Lung microvascular endothelial cell (primary cell): ENCODE results near the gene EZR. TPM values are rescaled to one million over a fixed set of nuclear protein-coding genes. Genes with fewer than 3 reads are reported as not detected.
"Not testable (repeated sequence)": the region's sequence is repeated elsewhere in the genome, so short reads cannot be mapped to it uniquely, and the experiment has no call there.

Experiments
- DNase-seq, 2 donors: peaks; one replicate each; pipeline versions ENCODE4 v3.0.0 to v3.0.0-alpha.2; 2010; ENCODE audit warnings: low read depth in 2 of 2
- total RNA-seq: library from RNA; depleted of rRNA; stranded (reverse); fragments of >200 nt; gene quantifications from 2 replicates; pipeline ENCODE4 v1.2.1, GENCODE V29; 2014

Gene EZR
- total RNA-seq, 1 donor from 2014 or later = 50.8 TPM

DNA sequence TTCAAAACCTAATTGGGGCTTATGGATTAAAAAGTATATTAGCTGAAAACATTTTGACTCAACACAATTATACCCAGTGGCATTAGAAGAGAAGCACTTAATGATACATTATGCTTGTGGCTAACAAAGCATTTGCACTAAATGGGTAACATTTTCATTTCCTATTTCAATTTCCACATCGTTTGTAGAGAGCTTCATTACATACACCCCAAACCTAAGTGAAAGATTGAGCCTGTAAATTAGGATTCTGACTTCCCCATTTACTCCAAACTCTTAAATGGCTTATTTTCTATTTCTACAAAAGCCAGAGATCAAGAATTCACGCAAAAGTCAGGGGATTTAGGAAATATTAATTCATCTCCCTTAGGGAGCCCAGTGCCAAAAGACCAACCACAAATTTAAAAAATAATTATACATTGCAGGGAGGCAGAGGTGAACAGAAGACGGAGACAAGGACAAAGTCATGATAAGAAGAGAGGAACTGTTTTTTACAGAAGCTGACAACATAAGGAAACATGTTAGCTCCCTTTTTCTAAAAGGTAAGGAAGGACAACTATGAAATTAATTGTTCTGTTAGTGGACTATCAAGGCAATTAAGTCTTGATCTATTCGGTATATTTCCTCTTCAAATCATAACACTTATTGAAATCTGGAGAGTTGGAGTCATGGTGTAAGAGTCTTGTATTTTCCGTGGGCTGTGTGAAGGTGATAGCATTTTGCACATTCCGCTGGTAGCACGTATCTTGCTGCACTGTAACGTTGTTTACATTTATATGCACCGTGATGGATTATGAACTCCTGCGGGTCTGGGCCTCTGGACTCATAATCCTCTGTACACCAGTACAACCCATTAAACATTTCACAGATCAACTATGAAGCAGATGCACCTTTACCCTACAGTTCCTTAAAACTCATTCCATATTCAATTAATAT lies 24.8 kb upstream of the EZR start:
- no peak for DNase-seq

DNA sequence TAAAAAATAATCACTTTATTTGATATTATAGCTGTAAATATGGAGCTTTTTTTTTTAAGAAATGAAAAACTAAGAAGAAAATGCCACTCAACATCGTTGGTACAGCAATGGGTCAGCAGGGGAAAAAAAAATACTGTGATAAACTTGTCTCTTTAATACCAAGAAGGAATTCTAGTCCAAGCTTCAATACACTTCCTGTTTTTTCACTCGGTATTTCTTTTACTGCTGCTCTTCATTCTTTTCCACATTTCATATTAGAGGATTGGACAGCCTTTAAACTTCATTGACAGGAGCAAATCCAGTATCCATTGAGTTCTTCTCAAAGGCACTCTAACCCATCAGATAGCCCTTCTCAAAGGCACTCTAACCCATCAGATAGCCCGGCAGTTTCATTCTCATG lies 22.2 kb upstream of the EZR start:
- DNase-seq = no peak

DNA sequence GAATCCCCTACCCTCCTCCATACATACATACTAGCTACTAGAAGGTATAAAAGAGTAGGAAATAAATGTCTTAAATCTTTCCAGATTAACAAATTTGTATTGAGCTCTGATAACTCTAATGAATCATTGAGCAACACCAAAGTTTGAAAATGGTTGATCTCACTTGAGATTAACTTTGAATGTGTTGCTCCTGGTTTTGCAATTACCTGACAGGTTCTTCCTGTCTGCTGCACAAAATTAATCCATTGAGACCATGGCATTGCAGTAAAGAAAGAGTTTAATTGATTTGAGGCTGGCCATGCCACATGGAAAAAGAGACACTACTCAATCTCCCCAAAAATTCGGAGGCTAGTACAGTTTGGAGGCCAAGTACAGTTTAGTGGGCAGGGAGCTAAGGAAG lies 21.3 kb upstream of the EZR start:
- no peak for DNase-seq

DNA sequence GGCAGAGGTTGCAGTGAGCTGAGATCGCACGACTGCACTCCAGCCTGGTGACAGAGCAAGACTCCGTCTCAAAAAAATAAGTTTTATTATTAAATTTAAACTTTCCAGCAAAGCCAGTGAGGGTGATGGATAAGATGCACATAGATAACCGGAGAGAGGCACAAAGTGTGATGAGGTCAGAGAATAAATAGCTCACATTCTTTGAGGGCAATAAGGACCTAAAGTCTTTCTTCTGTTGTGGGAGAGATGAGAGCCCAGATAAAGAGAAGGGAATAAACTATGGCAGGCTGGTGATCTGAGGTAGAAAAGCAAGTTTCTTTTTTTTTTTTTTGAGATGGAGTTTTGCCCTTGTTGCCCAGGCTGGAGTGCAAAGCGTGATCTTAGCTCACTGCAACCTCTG lies 20.6 kb upstream of the EZR start:
- no peak for DNase-seq

DNA sequence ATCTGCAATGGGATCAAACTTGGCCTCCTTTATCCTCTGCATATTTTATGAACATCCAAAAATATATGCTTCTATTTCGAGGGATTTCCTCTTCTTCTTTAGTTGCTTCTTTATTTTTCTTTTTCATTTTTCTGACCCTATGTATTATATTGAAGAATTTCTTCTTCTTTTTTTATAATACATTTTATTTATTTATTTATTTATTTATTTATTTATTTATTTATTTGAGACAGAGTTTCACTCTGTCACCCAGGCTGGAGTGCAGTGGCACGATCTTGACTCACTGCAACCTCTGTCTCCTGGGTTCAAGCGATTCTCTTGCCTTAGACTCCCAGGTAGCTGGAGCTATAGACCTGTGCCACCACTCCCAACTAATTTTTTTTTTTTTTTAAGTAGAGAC lies 19.6 kb upstream of the EZR start:
- not testable (repeated sequence) for DNase-seq

DNA sequence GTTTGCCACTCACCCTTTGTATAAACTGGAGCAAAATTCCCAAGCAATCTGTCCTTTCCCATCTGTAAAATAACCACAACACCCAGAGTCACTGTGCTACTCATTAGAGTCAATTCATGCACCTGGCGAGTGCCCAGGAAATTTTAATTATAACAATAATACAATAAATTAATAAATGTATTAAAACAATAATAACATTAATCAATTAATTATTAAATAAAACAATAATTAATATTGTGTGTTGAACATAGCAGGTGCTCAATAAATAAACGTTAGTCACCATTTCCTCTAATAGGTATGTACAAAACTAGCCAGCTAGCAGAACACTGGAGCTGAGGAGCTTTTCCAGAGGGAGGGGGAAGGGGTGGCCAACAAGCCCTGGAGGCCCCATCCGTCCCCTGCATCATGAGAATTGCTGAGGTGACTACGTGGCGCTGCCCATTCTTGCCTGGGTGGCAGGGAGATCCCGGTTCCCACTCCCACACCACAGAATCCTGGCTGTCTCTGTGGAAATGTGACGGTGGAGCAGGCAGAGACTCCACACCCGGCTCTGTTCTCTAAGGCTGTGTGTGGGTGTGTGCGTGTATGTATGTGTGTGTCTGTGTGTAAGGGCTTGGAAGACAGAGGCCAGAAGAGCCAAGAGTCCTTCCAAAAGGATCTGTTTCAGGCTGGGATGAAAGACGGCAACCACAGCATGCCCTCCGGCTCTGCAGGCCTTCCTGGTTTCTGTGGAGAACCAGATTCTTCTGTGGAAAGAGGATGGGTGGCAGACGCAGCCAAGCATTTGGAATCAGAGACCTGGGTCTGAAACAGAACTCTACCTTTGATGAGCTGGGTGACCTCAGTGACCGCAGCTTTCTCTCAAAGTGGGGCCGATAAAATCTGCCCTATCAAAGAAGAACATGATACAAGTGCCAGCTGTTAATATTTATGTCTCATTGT lies 18.8 kb upstream of the EZR start:
- DNase-seq = no peak

DNA sequence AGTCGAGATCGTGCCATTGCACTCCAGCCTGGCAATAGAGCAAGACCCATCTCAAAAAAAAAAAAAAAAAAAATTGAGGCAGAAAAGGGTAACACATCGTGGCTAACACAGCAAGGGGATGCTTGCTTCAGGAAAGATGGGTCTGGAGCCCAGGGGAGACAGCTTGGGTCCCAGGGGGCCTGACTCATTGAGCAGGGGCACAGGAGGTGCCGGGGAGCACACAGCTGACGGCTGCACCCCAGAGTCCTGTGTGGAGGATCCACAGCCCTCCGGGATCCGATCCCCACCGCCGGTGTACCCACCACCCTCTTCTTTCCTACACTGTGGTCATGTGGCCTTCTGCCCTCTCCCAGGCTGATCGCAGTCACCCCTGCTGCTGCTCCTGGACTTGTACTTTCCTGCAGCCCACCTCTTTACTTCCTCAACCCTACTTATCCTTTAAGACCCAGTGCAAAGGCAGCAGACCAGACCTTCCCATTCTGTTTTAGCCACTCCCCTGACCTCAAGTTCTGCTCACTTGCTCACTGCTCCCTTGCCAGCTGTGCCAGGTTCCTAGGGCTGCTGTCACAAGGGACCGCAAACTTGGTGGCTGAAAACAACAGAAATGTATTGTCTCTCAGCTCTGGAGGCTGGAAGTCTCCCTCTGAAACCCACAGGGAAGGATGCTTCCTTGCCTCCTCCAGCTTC lies 17.6 kb upstream of the EZR start:
- DNase-seq = no peak

DNA sequence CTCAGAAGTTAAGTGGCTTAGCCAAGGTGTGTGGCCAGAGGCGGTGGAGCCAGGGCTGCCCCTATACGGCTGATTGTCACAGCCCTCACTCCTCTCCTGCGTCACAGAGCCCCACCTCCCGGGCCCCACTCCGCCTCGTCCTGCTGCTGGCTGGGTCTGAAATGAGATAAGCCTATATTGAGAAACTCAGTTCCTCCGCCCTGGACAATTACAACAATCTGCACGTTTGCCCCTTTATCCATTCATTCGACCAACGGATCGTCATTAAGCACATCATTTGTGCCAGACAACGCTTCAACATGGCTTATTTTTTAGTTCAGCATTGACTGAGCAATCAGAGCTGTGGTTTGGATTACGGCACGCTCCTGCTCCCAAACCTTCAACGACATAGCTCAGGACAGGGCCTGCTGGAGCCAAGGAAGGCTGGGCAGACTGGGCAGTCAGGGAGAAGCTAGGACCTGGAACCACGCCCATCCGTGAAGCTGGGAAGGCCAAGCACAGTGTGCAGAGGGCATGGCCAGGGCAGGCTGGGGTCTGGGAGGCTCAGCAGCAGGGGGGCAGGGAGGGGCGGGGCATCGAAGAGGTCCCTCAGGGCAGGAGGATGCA lies 16.6 kb upstream of the EZR start:
- DNase-seq = no peak

DNA sequence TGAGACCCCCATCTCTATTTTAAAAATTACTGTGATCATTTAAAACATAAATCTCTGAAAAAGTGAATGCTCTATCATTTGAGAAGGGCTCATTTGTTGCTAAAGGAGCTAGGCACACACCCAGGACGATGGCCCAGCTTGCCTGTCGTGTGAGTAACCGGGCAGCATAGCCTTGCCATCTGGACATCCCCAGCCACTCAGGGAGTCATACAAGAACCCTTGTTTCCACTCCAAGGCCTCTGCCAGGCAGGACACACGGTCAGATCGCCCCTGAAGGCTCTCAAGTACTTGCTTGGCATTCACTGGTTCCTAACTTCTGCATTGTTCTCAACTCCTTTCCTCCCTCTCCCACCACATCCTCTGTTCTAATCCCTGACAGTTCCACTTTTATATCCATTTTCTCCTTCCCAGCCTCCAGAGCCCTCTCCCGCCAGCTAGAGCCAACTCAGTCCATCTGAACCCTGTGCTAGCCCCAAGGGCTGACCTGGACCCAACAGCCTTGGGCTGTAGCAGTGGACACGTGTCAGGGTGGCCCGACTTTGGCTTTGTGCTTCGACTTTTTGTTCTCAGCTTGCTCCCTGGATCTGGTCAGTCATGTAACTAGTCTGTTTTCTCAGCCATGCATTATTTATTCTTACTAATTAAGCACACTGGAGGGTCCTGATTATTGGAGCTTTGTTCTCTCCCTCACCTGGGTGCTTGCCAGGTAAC lies 15.7 kb upstream of the EZR start:
- no peak for DNase-seq

DNA sequence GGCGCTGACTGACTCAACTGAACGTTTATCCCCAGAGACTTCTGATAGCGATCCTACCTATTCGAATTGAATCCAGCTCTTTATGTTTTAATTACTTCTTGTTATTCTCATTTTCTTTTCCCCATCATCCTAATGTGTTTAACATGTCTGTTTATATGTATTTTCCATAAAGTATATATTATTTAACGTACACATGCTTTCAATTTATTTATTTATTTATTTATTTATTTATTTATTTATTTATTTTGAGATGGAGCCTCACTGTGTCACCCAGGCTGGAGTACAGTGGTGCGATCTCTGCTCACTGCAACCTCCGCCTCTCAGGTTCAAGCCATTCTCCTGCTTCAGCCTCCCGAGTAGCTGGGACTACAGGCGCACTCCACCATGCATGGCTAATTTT lies 13.6 kb upstream of the EZR start:
- not testable (repeated sequence) for DNase-seq

DNA sequence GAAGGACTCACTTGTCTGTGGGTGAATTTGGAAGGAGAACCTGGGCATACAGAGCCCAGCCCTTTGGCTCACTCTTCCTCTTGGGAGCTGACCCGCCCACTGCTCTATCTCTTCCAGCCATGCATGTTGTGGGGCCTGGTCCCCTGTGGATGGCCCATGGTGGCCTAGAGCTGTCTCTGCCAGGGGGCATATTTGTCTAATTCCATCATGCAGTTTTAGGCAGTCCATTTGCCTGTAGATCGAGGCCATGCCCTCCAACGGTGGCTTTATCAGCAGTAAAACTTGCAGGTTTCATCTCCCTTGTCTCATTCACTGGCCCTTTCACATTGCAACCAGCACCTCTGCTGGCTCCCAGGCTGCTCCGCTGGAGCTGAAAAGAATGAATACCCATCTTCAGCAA lies 12.9 kb upstream of the EZR start:
- DNase-seq = no peak

DNA sequence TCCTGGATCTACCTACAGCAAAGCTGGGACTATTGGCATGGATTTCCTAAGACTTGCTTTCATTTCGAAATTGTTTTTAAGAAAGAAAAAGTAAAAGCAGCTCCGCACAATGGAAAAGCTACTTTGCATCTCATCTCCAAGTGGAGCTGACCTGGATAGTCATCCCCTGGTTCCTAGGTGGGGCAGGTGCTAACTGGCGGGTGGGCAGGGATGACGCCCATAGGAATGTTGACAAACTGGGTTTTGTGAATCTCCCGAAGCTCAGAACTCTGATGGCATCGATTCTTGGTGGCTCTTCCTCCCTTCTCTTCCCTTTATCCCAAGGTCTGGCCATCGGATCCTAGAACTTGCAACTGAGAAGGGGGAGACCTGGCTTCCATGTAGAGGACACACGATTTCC lies 12.4 kb upstream of the EZR start:
- no peak for DNase-seq

DNA sequence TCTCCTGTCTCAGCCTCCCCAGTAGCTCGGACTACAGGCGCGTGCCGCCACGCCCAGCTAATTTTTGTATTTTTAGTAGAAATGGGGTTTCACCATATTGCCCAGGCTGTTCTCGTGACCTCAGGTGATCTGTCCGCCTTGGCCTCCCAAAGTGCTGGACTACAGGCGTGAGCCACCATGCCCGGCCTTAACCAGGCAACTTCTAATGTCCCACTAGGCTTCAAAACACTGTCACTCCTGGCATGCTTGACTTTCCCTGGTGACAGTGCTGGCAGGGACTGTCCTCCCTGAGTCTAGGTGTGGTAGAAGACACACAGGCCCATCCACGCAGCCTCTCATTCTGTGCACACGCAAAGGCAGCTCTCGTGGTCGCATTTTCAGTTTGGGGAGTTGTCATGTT lies 11.6 kb upstream of the EZR start:
- no peak for DNase-seq

DNA sequence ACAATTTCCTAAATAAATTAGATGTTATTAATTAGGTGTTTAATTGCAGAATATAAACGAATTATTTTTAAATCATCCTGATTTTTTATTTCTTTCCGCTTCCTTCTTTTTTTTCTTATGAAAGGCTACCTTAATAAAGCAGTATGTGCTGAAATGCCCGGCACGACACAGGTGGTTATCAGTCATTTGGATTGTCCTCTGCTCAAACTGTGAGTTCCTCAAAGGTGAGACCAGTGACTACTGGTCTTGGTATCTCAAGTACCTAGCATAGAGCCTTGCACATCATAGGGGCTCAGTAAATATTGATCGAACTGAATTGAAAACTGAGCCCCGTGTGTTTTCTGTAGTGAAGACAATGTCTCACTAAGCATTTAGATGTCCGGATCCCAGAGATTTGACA lies 9.6 kb upstream of the EZR start:
- no peak for DNase-seq

DNA sequence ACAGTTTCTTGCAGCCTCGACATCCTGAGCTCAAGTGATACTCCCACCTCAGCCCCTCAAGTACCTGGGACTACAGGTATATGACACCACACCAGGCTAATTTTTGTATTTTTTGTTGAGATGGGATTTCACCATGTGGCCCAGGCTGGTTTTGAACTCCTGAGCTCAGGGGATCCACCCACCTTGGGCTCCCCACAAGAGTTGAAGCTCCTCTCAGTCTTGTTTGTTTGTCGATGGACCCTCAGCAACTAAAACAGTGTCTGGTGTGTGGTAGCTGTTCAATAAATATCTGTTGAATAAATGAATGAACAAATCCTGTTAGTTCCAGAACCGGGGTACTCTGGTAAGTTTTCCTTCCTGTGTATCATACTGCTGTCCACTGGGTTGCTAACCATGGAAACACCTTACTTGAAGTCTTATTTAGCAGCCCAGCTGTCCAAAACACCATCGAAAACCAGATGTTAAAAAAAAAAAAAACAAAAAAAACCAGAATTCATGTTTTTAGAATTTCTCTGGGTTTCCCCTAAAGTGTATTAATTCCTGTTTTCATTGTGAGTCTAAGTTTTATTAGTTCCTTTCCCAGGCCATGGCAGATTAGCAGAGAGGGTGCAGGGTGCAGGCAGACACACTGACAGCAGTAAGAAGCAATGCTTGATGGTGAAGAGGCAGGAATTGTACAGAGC lies 7.8 kb upstream of the EZR start:
- DNase-seq = peak in 1 of 2 donors; percentile 7

DNA sequence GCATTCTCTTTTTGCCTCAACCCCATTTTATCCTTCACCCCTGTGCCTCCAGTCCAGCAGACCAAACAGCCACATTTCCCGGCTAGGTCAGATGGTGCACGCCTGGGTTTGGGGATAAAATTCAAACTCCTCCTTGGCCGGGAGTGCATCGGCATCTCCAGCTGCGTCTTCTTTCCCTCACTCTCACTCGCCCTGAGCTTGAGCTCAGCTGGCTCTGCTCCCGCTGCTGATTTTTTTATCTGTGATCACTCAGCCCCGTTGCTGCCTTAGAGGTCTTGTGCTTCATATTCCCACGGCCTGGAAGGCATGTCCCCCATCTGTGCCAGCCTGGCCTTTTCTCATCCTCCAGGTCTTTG lies 6.8 kb upstream of the EZR start:
- no peak for DNase-seq

DNA sequence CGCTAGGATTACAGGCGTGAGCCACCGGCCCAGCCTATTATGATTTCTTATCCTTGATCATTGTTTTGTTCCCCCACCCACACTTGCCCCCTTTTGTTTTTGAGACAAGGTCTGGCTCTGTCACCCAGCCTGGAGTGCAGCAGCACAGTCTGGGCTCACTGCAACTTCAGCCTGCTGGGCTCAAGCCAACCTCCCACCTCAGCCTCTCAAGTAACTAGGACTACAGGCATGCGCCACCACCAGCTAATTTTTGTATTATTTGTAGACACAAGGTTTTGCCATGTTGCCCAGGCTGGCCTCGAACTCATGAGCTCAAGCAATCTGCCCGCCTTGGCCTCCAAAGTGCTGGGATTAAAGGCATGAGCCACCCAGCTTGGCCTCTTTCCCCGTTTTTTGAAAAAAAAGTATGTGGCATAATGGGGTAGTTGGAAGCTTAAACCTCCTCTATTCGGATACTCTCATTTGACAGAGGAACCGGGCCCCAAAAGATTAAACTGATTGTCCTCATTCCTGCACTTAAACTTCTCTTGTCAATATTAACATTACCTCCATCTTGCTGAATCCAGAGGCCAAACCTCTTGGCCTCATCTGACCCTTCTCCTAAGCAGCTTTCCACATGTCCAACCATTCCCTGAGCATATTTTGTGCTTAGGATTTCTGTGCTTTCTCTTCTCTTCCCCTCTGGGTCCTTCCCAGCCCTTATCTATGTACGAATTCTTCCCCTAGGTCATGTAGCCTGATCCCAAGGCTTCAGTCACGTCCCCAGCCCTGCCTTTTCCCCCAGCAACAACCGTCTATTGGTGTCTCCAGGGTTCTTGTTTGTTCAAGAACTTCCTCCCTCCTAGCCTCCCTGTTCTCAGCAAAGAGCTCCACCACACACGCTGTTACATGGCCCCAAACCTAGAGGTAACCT lies 6.1 kb upstream of the EZR start:
- DNase-seq = no peak

DNA sequence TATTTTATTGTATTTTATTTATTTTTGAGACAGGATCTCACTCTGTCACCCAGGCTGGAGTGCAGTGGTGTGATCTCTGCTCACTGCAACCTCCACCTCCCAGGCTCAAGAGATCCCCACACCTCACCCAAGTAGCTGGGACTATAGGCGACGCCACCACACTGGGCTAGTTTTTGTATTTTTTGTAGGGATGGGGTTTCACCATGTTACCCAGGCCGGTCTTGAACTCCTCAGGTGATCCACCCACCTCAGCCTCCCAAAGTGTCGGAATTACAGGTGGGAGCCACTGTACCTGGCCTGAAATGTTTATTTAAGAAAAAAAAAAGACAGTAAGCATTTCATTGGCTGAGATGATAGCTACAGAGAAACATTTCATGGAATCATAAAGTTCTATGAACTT lies 4.4 kb upstream of the EZR start:
- not testable (repeated sequence) for DNase-seq

DNA sequence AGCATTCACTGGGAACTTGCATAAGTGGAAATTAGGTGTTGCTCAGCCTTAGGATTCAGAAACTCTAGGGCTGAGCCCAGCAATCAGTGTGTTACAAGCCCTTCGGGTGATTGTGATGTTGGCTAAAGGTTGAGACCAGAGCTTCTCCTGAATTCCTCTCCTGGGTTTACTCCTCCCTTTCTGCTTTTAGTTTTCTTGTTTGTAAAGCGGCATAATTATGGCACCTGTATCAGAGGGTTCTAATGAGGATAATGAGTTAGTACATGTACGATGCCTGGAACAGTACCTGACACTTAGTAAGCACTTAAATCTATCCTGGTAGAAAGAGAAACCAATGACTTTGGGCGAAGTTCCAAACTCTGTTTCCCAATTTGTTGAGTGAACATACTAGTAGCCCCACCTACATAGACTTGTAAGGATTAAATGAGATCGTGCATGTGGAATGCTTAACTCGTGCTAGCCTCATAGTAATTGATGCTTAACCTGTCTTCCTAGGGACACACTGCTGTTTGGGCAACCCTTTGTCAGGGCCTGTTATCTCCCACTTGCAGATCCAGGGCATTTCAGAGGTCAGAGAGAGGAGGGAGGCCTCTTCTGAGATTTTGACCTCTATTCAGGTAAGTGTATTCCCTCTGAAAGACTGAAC lies 932 bp upstream of the EZR start:
- DNase-seq = peak in 1 of 2 donors; percentile 3
